GM12892 (cell line): ENCODE data around the gene KCNJ12.

Experiments used
- POLR2A ChIP-seq: IDR thresholded peaks from 2 replicates; pipeline ENCODE4 v1.6.1; 2011; ENCODE audit warnings: low read depth, low read length, control low read depth
- POLR2AphosphoS5 ChIP-seq: IDR thresholded peaks from 2 replicates; pipeline ENCODE4 v1.6.1; 2011; ENCODE audit warnings: low read depth, low read length, control low read depth
- TAF1 ChIP-seq: IDR thresholded peaks from 2 replicates; pipeline ENCODE4 v1.6.1; 2011; ENCODE audit warnings: low read depth, mild to moderate bottlenecking, control low read depth, low read length, borderline replicate concordance

GRCh38 chr17:21371511-21372081 lies 4.6 kb upstream of the KCNJ12 start:
- TF ChIP-seq POLR2AphosphoS5 (no peak), TAF1 (no peak), POLR2A (no peak)
